CD14-positive monocyte (primary cell): ENCODE measurements around the gene SULT1A3. TPM values are rescaled to one million over a fixed set of nuclear protein-coding genes. Genes with fewer than 3 reads are reported as not detected.

Experiments
- DNase-seq, 3 donors: peaks; one replicate each; pipeline ENCODE4 v3.0.0-alpha.2; 2011 to 2022
- H2AFZ ChIP-seq: 2 replicates; pipeline ENCODE4 v1.6.0; 2012; ENCODE audit warnings: mild to moderate bottlenecking, low read depth, low read length, inconsistent platforms; ENCODE audit not compliant: insufficient read depth, poor library complexity, severe bottlenecking
- H3K27ac ChIP-seq, 2 donors: 1 replicate in 1 of 2; 2 replicates in 1 of 2; pipeline ENCODE4 v1.5.1; 2012 to 2013; ENCODE audit warnings: low read length in 2 of 2, control low read depth in 1 of 2, inconsistent platforms in 1 of 2, low read depth in 1 of 2, mild to moderate bottlenecking in 1 of 2
- H3K27me3 ChIP-seq, 2 donors: one replicate each; pipeline versions ENCODE4 v1.6.0 to v1.6.1; 2011 to 2013; ENCODE audit warnings: low read length in 2 of 2; ENCODE audit not compliant: control insufficient read depth in 2 of 2, insufficient read depth in 2 of 2
- H3K36me3 ChIP-seq, 2 donors: replicated peaks in 1 of 2; 1 replicate in 1 of 2; 2 replicates in 1 of 2; pipeline versions ENCODE4 v1.5.1 to v1.6.1; 2012 to 2013; ENCODE audit warnings: low read length in 2 of 2, control low read depth in 1 of 2, inconsistent platforms in 1 of 2, mild to moderate bottlenecking in 1 of 2; ENCODE audit not compliant: insufficient read depth in 2 of 2, control insufficient read depth in 1 of 2
- H3K4me1 ChIP-seq, 2 donors: 1 replicate in 1 of 2; 2 replicates in 1 of 2; pipeline versions ENCODE4 v1.5.1 to v1.6.1; 2012 to 2013; ENCODE audit warnings: low read length in 2 of 2, control low read depth in 1 of 2, inconsistent platforms in 1 of 2, mild to moderate bottlenecking in 1 of 2, moderate library complexity in 1 of 2; ENCODE audit not compliant: insufficient read depth in 2 of 2, control insufficient read depth in 1 of 2
- H3K4me2 ChIP-seq: replicated peaks from 2 replicates; pipeline ENCODE3; 2012; ENCODE audit warnings: low read length, moderate library complexity, mild to moderate bottlenecking; ENCODE audit not compliant: poor library complexity, severe bottlenecking; ENCODE audit errors: extremely low read depth
- H3K4me3 ChIP-seq, 3 experiments: fragments of 200-600 bp in 1 of 3; sonication (generic) in 1 of 3; replicated peaks in 1 of 3; 1 replicate in 2 of 3; 2 replicates in 1 of 3; pipeline ENCODE4 v1.5.1; 2011 to 2013; ENCODE audit warnings: low read length in 3 of 3, mild to moderate bottlenecking in 3 of 3, control low read depth in 2 of 3, low read depth in 2 of 3, inconsistent platforms in 1 of 3, moderate library complexity in 1 of 3
- H3K79me2 ChIP-seq: 2 replicates; pipeline ENCODE4 v1.6.0; 2012; ENCODE audit warnings: mild to moderate bottlenecking, control low read depth, inconsistent platforms, low read length, moderate library complexity; ENCODE audit not compliant: insufficient read depth
- H3K9ac ChIP-seq: 2 replicates; pipeline ENCODE4 v1.6.0; 2017; ENCODE audit warnings: low read length, mild to moderate bottlenecking; ENCODE audit not compliant: insufficient read depth, poor library complexity, severe bottlenecking
- H3K9me3 ChIP-seq, 2 donors: replicated peaks in 1 of 2; 1 replicate in 1 of 2; 2 replicates in 1 of 2; pipeline versions ENCODE4 v1.5.1 to v1.6.1; 2012 to 2013; ENCODE audit warnings: low read length in 2 of 2, control low read depth in 1 of 2; ENCODE audit not compliant: control insufficient read depth in 1 of 2, insufficient read depth in 1 of 2
- H4K20me1 ChIP-seq: 2 replicates; pipeline ENCODE4 v1.6.0; 2012; ENCODE audit warnings: mild to moderate bottlenecking, low read length, control low read depth, moderate library complexity; ENCODE audit not compliant: insufficient read depth
- H3K27ac Mint-ChIP-seq, 7 donors: one replicate each; pipeline ENCODE4 v1.8.0; 2020; ENCODE audit warnings: mild to moderate bottlenecking in 7 of 7, mixed read lengths in 7 of 7, moderate library complexity in 6 of 7, inconsistent platforms in 2 of 7
- H3K27me3 Mint-ChIP-seq, 3 donors: one replicate each; pipeline ENCODE4 v1.8.0; 2021 to 2022; ENCODE audit warnings: low read depth in 3 of 3, mild to moderate bottlenecking in 3 of 3, mixed read lengths in 3 of 3, moderate library complexity in 3 of 3, inconsistent platforms in 1 of 3
- H3K36me3 Mint-ChIP-seq, 2 donors: one replicate each; pipeline ENCODE4 v1.8.0; 2020; ENCODE audit warnings: mixed read lengths in 2 of 2, inconsistent platforms in 1 of 2, mild to moderate bottlenecking in 1 of 2
- H3K4me1 Mint-ChIP-seq: one replicate; pipeline ENCODE4 v1.8.0; 2020; ENCODE audit warnings: mild to moderate bottlenecking, mixed read lengths
- H3K4me3 Mint-ChIP-seq, 2 donors: one replicate each; pipeline ENCODE4 v1.8.0; 2020; ENCODE audit warnings: mild to moderate bottlenecking in 2 of 2, mixed read lengths in 2 of 2, moderate library complexity in 1 of 2
- H3K9me3 Mint-ChIP-seq, 7 donors: one replicate each; pipeline ENCODE4 v1.8.0; 2020 to 2022; ENCODE audit warnings: mixed read lengths in 7 of 7, mild to moderate bottlenecking in 6 of 7, moderate library complexity in 6 of 7, inconsistent platforms in 2 of 7
- CTCF ChIP-seq: fragments of 200-600 bp; IDR thresholded peaks from one replicate; pipeline ENCODE4 v1.8.0; 2022; ENCODE audit warnings: antibody characterized with exemption, mild to moderate bottlenecking
- WGBS: methylation state at CpG from one replicate; pipeline ENCODE4 v1.1.5; 2013; ENCODE audit warnings: missing lambda C conversion rate; ENCODE audit not compliant: insufficient coverage; 5-methylcytosine and 5-hydroxymethylcytosine counted together
- intact Hi-C, 2 donors: fragments of 100-400 bp; cut with micrococcal nuclease; formaldehyde crosslinking; loops; one replicate each; pipeline versions ENCODE4 v1.15.0 to v1.15.1; 2023
- polyA plus RNA-seq, 3 donors: library from polyadenylated mRNA; depleted of rRNA in 1 of 3; unstranded in 2 of 3; stranded (reverse) in 1 of 3; fragments of 300-500 nt in 2 of 3; fragments of >200 nt in 1 of 3; fragmentation: Illumina TruSeq in 2 of 3; gene quantifications; 1 replicate in 2 of 3; 2 replicates in 1 of 3; pipeline ENCODE4 v1.2.3, GENCODE V29; 2012 to 2021

SULT1A3 gene
- polyA plus RNA-seq, 3 donors, result 20.9 to 29.9 (median 28.3) TPM

DNA sequence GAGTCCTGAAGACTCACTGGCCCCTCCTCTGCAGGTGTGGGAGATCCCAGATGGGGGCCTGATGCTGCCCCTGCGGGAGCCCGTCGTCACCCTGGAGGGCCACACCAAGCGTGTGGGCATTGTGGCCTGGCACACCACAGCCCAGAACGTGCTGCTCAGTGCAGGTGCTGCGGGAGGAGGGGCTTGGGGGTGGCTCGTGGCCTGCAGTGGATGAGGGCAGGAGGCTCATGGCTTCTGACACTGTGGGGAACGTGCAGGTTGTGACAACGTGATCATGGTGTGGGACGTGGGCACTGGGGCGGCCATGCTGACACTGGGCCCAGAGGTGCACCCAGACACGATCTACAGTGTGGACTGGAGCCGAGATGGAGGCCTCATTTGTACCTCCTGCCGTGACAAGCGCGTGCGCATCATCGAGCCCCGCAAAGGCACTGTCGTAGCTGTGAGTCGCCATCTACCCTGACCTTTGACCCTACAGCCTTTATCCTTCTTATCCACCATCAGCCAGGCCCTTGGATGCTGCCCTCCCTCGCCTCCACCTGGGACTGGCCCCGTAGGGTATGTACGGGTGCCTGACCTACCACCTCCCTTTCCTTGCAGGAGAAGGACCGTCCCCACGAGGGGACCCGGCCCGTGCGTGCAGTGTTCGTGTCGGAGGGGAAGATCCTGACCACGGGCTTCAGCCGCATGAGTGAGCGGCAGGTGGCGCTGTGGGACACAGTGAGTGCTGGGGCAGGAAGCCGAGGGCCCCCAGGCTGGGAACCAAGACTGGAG, 12.1 kb upstream of the SULT1A3 start:
- peak overlapping the region; percentile 96 for H3K4me2 ChIP-seq
- Mint-ChIP-seq H3K9me3 (no peaks in the 10 kb centered on the region), H3K27ac (peak overlapping the region; percentile 85 to 95 (median 90)), H3K36me3 (peaks cover 19 to 34% of the 10 kb centered on the region in 2 donors), H3K4me3 (peak overlapping the region; percentile 97 to 99), H3K27me3 (peaks cover 0 to under 1% (median 0%) of the 10 kb centered on the region in 3 donors), H3K4me1 (peaks cover 33% of the 10 kb centered on the region)
- H3K79me2 ChIP-seq, result peaks cover 57% of the 10 kb centered on the region
- intact Hi-C loops, result no loop called here
- peaks cover 45 to 48% of the 10 kb centered on the region in 2 donors for H3K4me1 ChIP-seq
- no peaks in the 10 kb centered on the region for H3K27me3 ChIP-seq
- WGBS, result 33% methylated on average over 36 of the region's 36 CpGs
- peaks cover 47% of the 10 kb centered on the region for H4K20me1 ChIP-seq
- peak overlapping the region; percentile 62 to 70 for H3K27ac ChIP-seq
- H3K9me3 ChIP-seq, result no peaks in the 10 kb centered on the region
- peak overlapping the region; percentile 70 to 97 (median 88) for H3K4me3 ChIP-seq
- peak; percentile 91 for TF ChIP-seq CTCF
- H2AFZ ChIP-seq, result no peak overlapping the region
- DNase-seq, result peak; percentile 55 to 71 (median 67)
- H3K9ac ChIP-seq, result peak overlapping the region; percentile 74
- peaks cover 22 to 29% of the 10 kb centered on the region in 2 donors for H3K36me3 ChIP-seq

- Histone ChIP-seq H3K27me3 (no peaks in the 10 kb centered on the region), H3K4me3 (peak overlapping the region in 1 of 3 experiments; percentile 88), H3K36me3 (peaks cover 22 to 29% of the 10 kb centered on the region in 2 donors), H3K9me3 (no peaks in the 10 kb centered on the region), H2AFZ (no peak overlapping the region), H3K79me2 (peaks cover 52% of the 10 kb centered on the region), H3K27ac (peak overlapping the region; percentile 42 to 70), H3K9ac (no peak overlapping the region), H3K4me2 (peak overlapping the region; percentile 96), H4K20me1 (peaks cover 47% of the 10 kb centered on the region), H3K4me1 (peaks cover 39 to 43% of the 10 kb centered on the region in 2 donors)
- intact Hi-C loops, result no loop called here
- no peak for DNase-seq
- WGBS, result 43% methylated on average over 3 of the region's 9 CpGs
- H3K4me1 Mint-ChIP-seq, result peaks cover 28% of the 10 kb centered on the region
- no peaks in the 10 kb centered on the region for H3K9me3 Mint-ChIP-seq
- no peaks in the 10 kb centered on the region for H3K27me3 Mint-ChIP-seq
- peak; percentile 52 for TF ChIP-seq CTCF
- H3K36me3 Mint-ChIP-seq, result peaks cover 19 to 34% of the 10 kb centered on the region in 2 donors
- H3K4me3 Mint-ChIP-seq, result no peak overlapping the region
- H3K27ac Mint-ChIP-seq, result peak overlapping the region; percentile 85 to 95 (median 90)
Observed at GRCh38 chr16:30187556-30187865, 11.5 kb upstream of the SULT1A3 start.
